GM12878 (cell line): ENCODE results near the gene OLIG3. TPM values are rescaled to one million over a fixed set of nuclear protein-coding genes. Genes with fewer than 3 reads are reported as not detected.

ENCODE experiments used
- ATAC-seq: fragments of 200-7000 bp; cut with Tn5 transposase; 3 replicates; pipeline ENCODE4 v1.9.1; 2020; ENCODE audit warnings: mild to moderate bottlenecking, moderate library complexity
- BruUV-seq: library from RNA; stranded (reverse); fragments of 400-500 nt; replicated peaks from 2 replicates; lab custom pipeline; 2021; lab: Mats Ljungman, UMichigan
- CTCF ChIA-PET: fragments of 300-600 bp; sonication (Branson Sonifier 250); formaldehyde crosslinking; extraction: SDS; loops from one replicate; lab custom pipeline; 2021; ENCODE audit warnings: inconsistent platforms; lab: Yijun Ruan, JAX
- POLR2A ChIA-PET: fragments of 350-600 bp; formaldehyde crosslinking; extraction: SDS; loops from one replicate; lab custom pipeline; 2021; ENCODE audit warnings: inconsistent platforms; lab: Charles Lee
- RAD21 ChIA-PET: fragments of 300-600 bp; sonication (Branson Sonifier 250); formaldehyde crosslinking; loops from one replicate; lab custom pipeline; 2023; ENCODE audit warnings: antibody characterized with exemption; ENCODE audit not compliant: unreplicated experiment; lab: Charles Lee
- SMC1A ChIA-PET: fragments of 300-600 bp; sonication (Branson Sonifier 250); formaldehyde crosslinking; loops from one replicate; lab custom pipeline; 2023; ENCODE audit not compliant: unreplicated experiment, uncharacterized antibody; lab: Charles Lee
- DNase-seq: peaks from one replicate; pipeline ENCODE4 v3.0.0-alpha.2; 2011; ENCODE audit warnings: low read depth, low spot score
- FAIRE-seq: peaks from 3 replicates; lab custom pipeline; 2011; peaks lifted over from hg19 to GRCh38; lab: Jason Lieb, UNC
- H2AFZ ChIP-seq: 2 replicates; pipeline ENCODE4 v1.6.0; 2011; ENCODE audit warnings: low read depth, low read length, control low read depth; ENCODE audit not compliant: control insufficient read depth
- H3K27ac ChIP-seq: 2 replicates; pipeline ENCODE4 v1.5.1; 2011; ENCODE audit warnings: control low read depth; ENCODE audit not compliant: control insufficient read depth, insufficient read depth
- H3K27me3 ChIP-seq, 2 experiments: replicated peaks in 1 of 2; 2 replicates each; pipeline versions ENCODE4 v1.6.0 to v1.6.1; 2011; ENCODE audit warnings: low read length in 1 of 2; ENCODE audit not compliant: control insufficient read depth in 2 of 2, insufficient read depth in 2 of 2
- H3K36me3 ChIP-seq, 2 experiments: 2 replicates each; pipeline ENCODE4 v1.5.1; 2011; ENCODE audit warnings: low read length in 1 of 2; ENCODE audit not compliant: control insufficient read depth in 2 of 2, insufficient read depth in 2 of 2
- H3K4me1 ChIP-seq: 2 replicates; pipeline ENCODE4 v1.6.1; 2011; ENCODE audit warnings: mild to moderate bottlenecking, low read length, moderate library complexity, mixed read lengths; ENCODE audit not compliant: control insufficient read depth, insufficient read depth
- H3K4me2 ChIP-seq: 2 replicates; pipeline ENCODE4 v1.6.0; 2011; ENCODE audit warnings: control low read depth; ENCODE audit not compliant: control insufficient read depth, insufficient read depth
- H3K4me3 ChIP-seq: fragments of 200-600 bp; sonication (generic); 2 replicates; pipeline ENCODE4 v1.5.1; 2016
- H3K79me2 ChIP-seq: 2 replicates; pipeline ENCODE4 v1.6.0; 2011; ENCODE audit warnings: low read length; ENCODE audit not compliant: control insufficient read depth, insufficient read depth
- H3K9ac ChIP-seq: 2 replicates; pipeline ENCODE4 v1.8.0; 2011; ENCODE audit warnings: low read length, control low read depth, mixed read lengths; ENCODE audit not compliant: control insufficient read depth, insufficient read depth
- H3K9me3 ChIP-seq: replicated peaks from 3 replicates; pipeline ENCODE4 v1.5.1; 2011; ENCODE audit warnings: mild to moderate bottlenecking, low read length; ENCODE audit not compliant: control insufficient read depth, insufficient read depth
- H4K20me1 ChIP-seq: 2 replicates; pipeline ENCODE4 v1.6.0; 2011; ENCODE audit not compliant: control insufficient read depth, insufficient read depth
- ATF2 ChIP-seq: IDR thresholded peaks from 2 replicates; pipeline ENCODE4 v1.6.1; 2012; ENCODE audit warnings: low read length, inconsistent platforms
- BRCA1 ChIP-seq: IDR thresholded peaks from 2 replicates; pipeline ENCODE4 v1.6.1; 2011; ENCODE audit warnings: low read depth, low read length, improper control_type of control experiment
- EP300 ChIP-seq, 2 experiments: fragments of 150-350 bp in 1 of 2; IDR thresholded peaks; 2 replicates each; pipeline ENCODE4 v1.6.1; 2011 to 2012; ENCODE audit warnings: low read depth in 2 of 2, low read length in 2 of 2, borderline replicate concordance in 1 of 2, improper control_type of control experiment in 1 of 2, inconsistent platforms in 1 of 2; ENCODE audit not compliant: control insufficient read depth in 1 of 2
- HDAC6 ChIP-seq: fragments of 200-600 bp; sonication (generic); IDR thresholded peaks from one replicate; pipeline ENCODE4 v1.8.0; 2017; ENCODE audit warnings: antibody characterized with exemption; ENCODE audit not compliant: unreplicated experiment
- KDM1A ChIP-seq: fragments of 200-600 bp; sonication (generic); IDR thresholded peaks from 2 replicates; pipeline ENCODE4 v1.6.1; 2016; ENCODE audit warnings: borderline replicate concordance
- LARP7 ChIP-seq: fragments of 450-650 bp; IDR thresholded peaks from 2 replicates; pipeline ENCODE4 v1.6.1; 2017; ENCODE audit warnings: mild to moderate bottlenecking
- MLLT1 ChIP-seq: fragments of 450-650 bp; IDR thresholded peaks from 2 replicates; pipeline ENCODE4 v1.6.1; 2016; ENCODE audit warnings: mild to moderate bottlenecking
- MTA3 ChIP-seq: IDR thresholded peaks from 2 replicates; pipeline ENCODE4 v1.6.1; 2012; ENCODE audit warnings: low read length, inconsistent platforms, borderline replicate concordance
- NFYA ChIP-seq: IDR thresholded peaks from 2 replicates; pipeline ENCODE4 v1.6.1; 2011; ENCODE audit warnings: low read depth, mild to moderate bottlenecking, low read length, improper control_type of control experiment, borderline replicate concordance
- NR2C1 ChIP-seq: fragments of 450-650 bp; IDR thresholded peaks from 2 replicates; pipeline ENCODE4 v1.6.1; 2017; ENCODE audit warnings: antibody characterized with exemption, mild to moderate bottlenecking, moderate library complexity
- POU2F2 ChIP-seq: IDR thresholded peaks from 3 replicates; pipeline ENCODE4 v1.6.1; 2011; ENCODE audit warnings: low read depth, mild to moderate bottlenecking, low read length, borderline replicate concordance
- RUNX3 ChIP-seq: IDR thresholded peaks from 2 replicates; pipeline ENCODE4 v1.6.1; 2012; ENCODE audit warnings: low read length, inconsistent platforms
- SREBF2 ChIP-seq: IDR thresholded peaks from 2 replicates; pipeline ENCODE4 v1.6.1; 2012; ENCODE audit warnings: mild to moderate bottlenecking, low read length
- ZNF274 ChIP-seq: IDR thresholded peaks from one replicate; pipeline ENCODE4 v1.8.0; 2011; ENCODE audit not compliant: insufficient read length, insufficient read depth
- ZZZ3 ChIP-seq: IDR thresholded peaks from 2 replicates; pipeline ENCODE4 v1.6.1; 2011; ENCODE audit warnings: low read depth; ENCODE audit not compliant: control insufficient read depth, insufficient read length
- WGBS: methylation state at CpG from one replicate; pipeline ENCODE4 v1.1.6; 2016; ENCODE audit warnings: low lambda C conversion rate; ENCODE audit not compliant: insufficient replicate concordance, insufficient coverage; ENCODE audit errors: missing lambda C conversion rate; 5-methylcytosine and 5-hydroxymethylcytosine counted together
- in situ Hi-C: fragments of 300-500 bp; cut with MboI; formaldehyde crosslinking; loops from 9 replicates; pipeline ENCODE4 v1.14.3; 2018; ENCODE audit warnings: mixed read lengths
- intact Hi-C: fragments of 100-400 bp; cut with micrococcal nuclease; formaldehyde crosslinking; loops from one replicate; pipeline ENCODE4 v1.14.2; 2022; ENCODE audit not compliant: unreplicated experiment
- polyA plus RNA-seq, 11 experiments: library from polyadenylated mRNA; depleted of rRNA in 4 of 11; unstranded in 6 of 11; stranded (reverse) in 5 of 11; fragments of >200 nt; fragmentation: Nextera tagmentation in 4 of 11; fragmentation: Illumina TruSeq in 1 of 11; extraction: Ambion mirVana in 4 of 11; extraction: Trizol in 1 of 11; gene quantifications; 1 replicate in 1 of 11; 2 replicates in 10 of 11; pipeline versions ENCODE4 v1.2.1 to v1.2.3, GENCODE V29; 2011 to 2016; ENCODE audit warnings: inconsistent platforms in 2 of 11, missing spikeins in 2 of 11, low read depth in 1 of 11
- total RNA-seq, 4 experiments: library from RNA; depleted of rRNA in 3 of 4; stranded (reverse); fragments of >200 nt in 3 of 4; fragmentation: Illumina TruSeq in 1 of 4; extraction: Trizol in 1 of 4; gene quantifications; 2 replicates each; pipeline versions ENCODE4 v1.2.1 to v1.2.3, GENCODE V29; 2013 to 2021
- TF ChIP-seq, protein P1 (sequence below): IDR thresholded peaks from 2 replicates; pipeline ENCODE4 v1.6.1; 2012; ENCODE audit warnings: mild to moderate bottlenecking, low read depth, low read length

Gene OLIG3
- total and polyA plus RNA-seq, 10 of the 15 experiments (the other 5 are each of a cell fraction or from before 2014, with no cell fraction given): not detected

GRCh38 chr6:137510923-137511322 is 16.7 kb upstream of the OLIG3 start:
- peaks cover 3% of the 10 kb centered on the region; the same call in 2 of the 3 replicates for H3K9me3 ChIP-seq
- no TSS peak for BruUV-seq
- RAD21 ChIA-PET: no interaction called here
- 50% methylated on average over 2 of the region's 2 CpGs for WGBS
- intact Hi-C loops: no loop called here
- CTCF ChIA-PET: interaction anchor here (1.4 kb wide), 1 partner anchor 9 kb away, joined by 4 read pairs; no protein-coding TSS in a partner anchor
- H3K4me3 ChIP-seq: no peak overlapping the region
- peaks cover 0 to 24% of the 10 kb centered on the region in 2 experiments for H3K27me3 ChIP-seq
- ATAC-seq (no peak), FAIRE-seq (no peak), DNase-seq (no peak)
- H3K4me2 ChIP-seq: no peak overlapping the region
- H3K27ac ChIP-seq: no peak overlapping the region
- H3K79me2 ChIP-seq: no peaks in the 10 kb centered on the region
- no peak overlapping the region for H3K9ac ChIP-seq
- in situ Hi-C loops: no loop called here
- TF ChIP-seq LARP7 (no peak), EP300 (IDR thresholded peaks at IDR 0.05; ENCODE audit: borderline replicate concordance in 1 of 2, control insufficient read depth in 1 of 2, low read depth in 2 of 2, low read length in 2 of 2) (no peak), NR2C1 (no peak), NFYA (no peak), MLLT1 (no peak), HDAC6 (no peak), POU2F2 (no peak), RUNX3 (no peak), KDM1A (no peak), BRCA1 (no peak), ZNF274 (no peak), SREBF2 (no peak), ZZZ3 (no peak), ATF2 (no peak), MTA3 (no peak)
- TF ChIP-seq, protein P1, sequence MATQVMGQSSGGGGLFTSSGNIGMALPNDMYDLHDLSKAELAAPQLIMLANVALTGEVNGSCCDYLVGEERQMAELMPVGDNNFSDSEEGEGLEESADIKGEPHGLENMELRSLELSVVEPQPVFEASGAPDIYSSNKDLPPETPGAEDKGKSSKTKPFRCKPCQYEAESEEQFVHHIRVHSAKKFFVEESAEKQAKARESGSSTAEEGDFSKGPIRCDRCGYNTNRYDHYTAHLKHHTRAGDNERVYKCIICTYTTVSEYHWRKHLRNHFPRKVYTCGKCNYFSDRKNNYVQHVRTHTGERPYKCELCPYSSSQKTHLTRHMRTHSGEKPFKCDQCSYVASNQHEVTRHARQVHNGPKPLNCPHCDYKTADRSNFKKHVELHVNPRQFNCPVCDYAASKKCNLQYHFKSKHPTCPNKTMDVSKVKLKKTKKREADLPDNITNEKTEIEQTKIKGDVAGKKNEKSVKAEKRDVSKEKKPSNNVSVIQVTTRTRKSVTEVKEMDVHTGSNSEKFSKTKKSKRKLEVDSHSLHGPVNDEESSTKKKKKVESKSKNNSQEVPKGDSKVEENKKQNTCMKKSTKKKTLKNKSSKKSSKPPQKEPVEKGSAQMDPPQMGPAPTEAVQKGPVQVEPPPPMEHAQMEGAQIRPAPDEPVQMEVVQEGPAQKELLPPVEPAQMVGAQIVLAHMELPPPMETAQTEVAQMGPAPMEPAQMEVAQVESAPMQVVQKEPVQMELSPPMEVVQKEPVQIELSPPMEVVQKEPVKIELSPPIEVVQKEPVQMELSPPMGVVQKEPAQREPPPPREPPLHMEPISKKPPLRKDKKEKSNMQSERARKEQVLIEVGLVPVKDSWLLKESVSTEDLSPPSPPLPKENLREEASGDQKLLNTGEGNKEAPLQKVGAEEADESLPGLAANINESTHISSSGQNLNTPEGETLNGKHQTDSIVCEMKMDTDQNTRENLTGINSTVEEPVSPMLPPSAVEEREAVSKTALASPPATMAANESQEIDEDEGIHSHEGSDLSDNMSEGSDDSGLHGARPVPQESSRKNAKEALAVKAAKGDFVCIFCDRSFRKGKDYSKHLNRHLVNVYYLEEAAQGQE: no peak
- SMC1A ChIA-PET: no interaction called here
- POLR2A ChIA-PET: no interaction called here
- H2AFZ ChIP-seq: no peak overlapping the region
- no peaks in the 10 kb centered on the region for H3K4me1 ChIP-seq
- H3K36me3 ChIP-seq: no peaks in the 10 kb centered on the region
- no peaks in the 10 kb centered on the region for H4K20me1 ChIP-seq
